Stimulated activated naive CD4-positive, alpha-beta T cell treated with Interleukin-2 at 50 U/mL for 16 hours (primary cell): ENCODE data around the gene TMEM252.

Source experiments
- DNase-seq: peaks from one replicate; lab custom pipeline; 2025; lab: John Stamatoyannopoulos, UW

Gene TMEM252

DNA sequence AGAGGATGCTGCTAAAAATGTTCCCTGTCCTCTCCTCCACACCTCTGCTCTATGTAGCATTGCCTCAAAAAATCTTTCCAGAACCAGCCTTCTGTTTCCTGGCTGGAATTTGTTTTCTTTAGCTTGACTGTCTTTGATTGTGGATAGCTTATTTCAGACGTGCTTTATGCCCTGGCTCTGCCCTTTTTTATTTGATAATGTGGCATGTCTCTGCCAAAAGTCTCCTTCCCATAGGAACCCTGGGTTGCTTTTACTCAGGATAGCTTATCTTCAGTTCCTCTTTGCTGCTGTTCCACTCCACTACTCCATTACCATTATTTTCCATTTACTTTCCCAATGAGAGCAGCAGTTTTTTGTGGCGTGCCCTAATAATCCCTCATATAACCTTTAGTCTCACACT lies 885 bp upstream of the TMEM252 start:
- no peak for DNase-seq

DNA sequence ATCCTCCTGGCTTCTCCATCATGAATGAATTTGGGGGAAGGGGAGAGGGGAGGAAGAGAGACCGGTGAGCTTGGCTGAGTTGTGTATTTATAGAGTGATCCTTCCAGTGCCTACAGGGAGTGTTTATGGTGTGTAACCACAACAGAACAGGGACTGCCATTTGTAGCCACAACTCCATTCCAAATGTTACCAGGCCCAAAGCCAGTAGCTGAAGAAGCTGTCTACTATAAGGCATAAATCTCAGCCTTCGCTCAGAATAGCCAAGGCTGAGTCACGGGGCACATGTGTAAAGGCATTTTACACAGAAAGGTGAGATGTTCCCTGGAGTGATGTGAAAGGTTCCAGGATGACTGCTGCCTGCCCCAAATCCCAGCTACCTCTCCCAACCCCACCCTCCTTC lies 2.5 kb downstream of the TMEM252 start:
- DNase-seq, result no peak

DNA sequence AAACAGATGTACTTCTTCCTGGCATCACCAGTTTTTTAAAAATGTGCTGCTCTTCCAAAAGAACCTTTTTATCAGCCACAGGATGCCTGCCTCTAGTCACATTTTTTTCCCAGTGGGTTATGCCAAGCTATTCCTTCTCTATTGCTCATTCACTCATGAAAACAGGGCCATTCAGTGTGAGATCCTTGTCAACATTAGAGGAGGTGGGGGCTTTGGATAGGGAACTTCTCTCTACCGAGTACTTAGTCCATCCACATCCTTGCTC lies 3.1 kb downstream of the TMEM252 start:
- DNase-seq, result no peak

DNA sequence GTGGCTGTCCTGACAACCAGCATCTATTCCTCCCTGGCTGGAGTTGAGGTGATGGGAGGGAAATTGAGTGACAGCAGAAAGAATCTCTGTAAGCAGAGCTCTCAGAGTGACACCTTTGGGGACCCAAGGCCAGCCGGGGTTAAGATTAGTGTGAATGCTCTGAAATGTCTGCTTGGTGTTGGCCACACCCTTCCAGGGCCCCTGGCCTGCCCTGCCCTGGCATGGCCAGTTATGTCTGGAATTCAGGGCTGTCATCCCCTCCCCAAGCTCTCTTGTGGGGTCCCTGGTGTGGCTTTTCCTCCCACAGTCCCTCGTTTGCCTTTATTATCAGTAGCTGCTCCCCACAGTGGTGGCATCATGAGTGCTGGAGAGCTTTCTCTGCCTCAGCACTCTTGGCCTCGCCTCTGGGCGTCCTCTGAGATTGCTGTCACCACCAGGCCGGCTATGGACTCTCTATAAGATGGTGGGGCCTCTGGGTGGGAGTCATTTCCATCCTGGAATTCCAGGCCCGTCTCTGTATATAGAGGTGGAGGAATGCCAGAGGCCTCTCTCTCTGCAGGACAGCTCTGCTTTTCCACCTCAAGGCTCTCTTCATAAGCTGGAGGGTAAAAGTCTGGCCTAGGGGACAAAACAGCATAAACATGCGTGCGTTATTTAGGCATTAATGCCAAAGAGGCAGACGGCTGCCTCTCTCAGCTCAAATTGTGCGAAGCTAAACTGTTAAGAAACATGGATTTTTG lies 3.6 kb downstream of the TMEM252 start:
- DNase-seq, result no peak

DNA sequence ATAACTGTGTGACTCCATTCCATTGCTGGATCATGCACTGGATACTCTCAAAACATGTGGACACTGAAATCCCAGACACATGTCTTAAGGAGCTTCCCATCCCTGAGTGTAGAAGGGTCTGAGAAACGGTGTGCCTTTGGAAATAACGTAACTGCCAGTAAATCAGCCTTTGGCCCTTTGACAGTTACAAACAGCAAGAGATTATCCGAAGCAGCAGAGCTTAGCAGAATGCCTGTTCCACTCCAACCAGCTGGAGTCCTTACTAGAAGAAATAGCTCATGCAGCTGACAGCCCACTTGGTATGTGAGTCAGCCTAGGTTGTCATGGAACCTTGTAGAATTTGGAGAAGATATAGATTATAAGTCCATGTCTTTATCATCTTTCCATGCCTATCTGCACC lies 7.0 kb downstream of the TMEM252 start:
- DNase-seq, result no peak

DNA sequence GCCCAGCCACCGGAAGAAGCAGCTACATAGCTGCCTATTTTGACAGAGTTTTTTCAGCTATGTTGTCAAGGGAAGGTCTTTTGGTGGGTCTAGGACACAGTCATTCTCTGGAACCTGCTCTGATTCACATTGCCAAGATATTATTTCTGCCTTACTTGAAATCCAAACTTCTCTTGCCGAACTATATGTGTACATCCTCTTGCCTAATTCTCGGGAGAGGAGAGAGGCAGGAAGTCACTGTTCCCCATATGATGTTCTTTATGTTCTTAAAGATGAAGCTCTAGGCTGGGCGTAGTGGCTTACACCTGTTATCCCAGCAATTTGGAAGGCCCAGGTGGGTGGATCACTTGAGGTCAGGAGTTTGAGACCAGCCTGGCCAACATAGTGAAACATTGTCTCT lies 8.6 kb downstream of the TMEM252 start:
- no peak for DNase-seq

DNA sequence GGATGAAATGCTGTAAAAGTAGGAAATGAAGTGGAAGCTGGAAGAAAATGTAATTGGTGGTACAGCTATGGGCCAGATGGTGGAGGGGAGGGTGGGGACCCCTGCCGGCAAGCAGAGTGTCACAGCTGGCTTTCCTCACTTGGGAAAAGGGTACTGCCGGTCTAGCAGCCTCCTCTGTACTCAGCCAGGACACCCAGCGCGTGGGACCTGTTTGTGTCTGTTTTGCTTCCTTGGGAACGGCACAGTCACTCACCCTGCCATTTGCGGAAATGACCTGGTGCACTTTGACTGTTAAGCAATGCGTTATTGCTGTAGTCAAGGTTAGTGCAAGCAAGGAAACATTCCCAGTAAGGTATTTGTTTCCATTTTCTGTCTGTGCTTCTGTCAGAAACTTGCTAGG lies 10.1 kb downstream of the TMEM252 start:
- no peak for DNase-seq

DNA sequence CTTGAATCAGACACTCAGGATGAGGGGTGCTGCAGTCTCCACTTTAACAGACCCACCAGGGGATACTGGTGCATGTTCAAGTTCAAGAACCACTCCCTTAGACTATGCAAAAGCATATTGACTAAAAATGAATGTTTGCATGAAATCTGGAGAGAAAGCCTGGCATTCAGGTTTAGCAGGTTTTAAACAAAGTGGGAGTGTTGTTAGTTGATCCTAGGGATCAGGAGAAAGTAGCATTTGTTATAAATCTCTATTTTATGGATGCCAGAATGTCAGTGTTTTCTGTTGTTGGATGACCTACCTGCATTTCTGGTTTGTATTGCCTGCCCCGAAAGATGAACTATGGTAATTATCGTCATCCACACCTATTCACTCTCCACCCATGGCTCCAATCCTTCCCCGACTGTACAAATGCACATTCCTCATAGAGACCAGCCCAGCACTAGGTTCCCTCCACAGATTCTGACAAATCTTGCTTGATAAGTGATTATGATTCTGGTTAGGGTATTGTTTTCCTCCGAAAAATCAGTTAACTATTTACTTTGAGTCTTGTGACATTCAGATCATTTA lies 17.2 kb downstream of the TMEM252 start:
- no peak for DNase-seq

DNA sequence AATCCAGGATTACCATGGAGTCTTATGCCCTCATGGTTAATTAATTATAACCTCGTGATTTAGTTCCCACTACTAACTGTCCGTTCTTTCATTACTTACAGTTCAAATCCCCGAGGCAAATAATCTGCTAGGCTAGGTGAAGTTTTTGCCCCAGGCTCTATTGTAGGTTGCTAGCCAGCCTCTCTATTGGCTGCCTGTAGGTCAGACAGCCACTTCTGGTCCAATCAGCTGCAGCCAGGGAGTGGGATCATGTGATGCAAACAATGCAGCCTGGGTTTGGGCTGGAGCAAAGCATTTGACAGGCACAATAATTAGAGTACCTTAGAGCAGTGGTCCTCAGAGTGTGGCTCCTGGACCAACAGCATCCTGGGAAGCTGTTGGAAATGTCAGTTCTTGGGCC lies 17.7 kb downstream of the TMEM252 start:
- no peak for DNase-seq

DNA sequence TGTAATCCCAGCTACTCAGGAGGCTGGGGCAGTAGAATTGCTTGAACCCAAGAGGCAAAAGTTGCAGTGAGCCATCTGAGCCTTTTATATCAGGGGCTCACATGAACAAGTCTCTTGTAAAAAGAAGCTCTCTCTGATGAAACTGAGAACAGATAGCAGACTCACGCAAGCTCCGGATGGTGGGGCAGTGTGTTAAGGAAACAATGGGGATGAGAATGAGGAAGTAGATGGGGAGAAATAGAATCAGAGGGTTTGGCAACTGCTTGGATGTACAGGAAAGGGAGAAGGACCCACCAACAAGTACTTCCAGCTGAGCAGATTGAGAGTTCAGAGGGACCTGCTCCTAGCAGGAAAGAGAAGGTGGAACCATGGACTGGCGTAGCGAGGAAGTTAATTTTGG lies 18.6 kb downstream of the TMEM252 start:
- DNase-seq, result no peak

DNA sequence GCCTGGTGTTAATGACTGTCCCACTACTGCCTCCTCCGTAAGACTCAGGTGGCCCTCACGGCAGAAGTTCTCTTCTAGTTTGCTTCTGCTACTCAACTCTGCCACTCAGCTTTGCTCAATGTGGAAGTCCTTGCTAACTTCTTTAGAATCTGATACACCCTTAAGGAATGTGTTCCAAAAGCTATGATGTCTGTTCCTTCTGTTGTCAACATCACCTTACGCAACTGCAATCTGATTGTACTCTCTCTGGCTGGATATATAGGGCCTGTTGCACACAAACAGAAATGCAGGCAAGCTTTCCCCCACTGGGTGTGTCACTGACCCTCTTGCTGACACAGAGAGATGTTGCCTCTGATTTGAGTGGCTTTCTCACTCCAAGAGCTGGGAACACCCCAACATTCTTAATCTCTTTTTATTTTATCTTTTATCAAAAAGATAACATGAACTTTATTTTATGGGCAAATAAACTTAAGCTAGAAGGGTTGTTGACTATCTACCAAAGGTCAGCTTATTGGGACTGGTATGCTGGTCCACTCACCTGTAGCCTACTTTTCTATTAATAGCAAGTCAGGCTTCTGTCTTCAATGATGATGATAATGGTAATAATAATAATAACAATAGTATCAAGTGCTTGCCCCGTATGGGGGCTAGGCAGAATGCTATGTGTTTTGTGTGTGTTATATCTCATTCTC lies 25.2 kb downstream of the TMEM252 start:
- DNase-seq, result no peak

DNA sequence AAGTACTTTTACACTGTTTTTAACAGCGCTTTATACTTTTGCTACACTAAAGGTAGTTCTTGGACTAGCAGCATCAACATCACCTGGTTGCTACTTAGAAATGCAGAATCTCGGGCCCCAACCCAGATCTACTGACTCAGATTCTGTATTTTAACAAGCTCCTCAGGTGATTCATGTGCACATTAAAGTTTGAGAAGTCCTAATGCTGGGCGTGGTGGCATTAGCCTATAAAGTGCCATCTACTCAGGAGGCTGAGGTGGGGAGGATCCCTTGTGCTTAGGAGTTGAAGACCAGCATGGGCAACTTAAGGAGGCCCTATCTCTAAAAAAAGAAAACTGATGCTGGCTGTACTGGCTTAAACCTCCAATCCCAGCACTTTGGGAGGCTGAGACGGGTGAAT lies 26.7 kb downstream of the TMEM252 start:
- no peak for DNase-seq

DNA sequence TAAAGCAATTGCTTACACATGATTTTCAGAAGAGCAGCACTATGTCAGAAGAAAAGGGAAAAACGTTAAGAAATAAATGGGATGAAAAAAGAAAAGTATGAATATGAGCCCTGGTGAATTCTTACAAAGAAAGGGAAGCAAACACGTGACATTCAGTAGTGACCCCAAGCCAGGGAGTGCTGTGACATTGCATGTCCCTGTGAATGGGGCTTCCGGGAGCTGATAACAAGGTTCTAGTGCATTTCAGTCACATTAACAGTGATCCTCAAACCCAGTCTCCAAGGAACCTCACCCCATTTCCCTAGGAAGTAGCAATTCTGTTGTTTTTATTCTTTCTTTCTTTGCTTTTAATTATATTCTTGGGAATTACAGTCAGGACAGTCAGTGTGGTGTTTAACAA lies 27.3 kb downstream of the TMEM252 start:
- no peak for DNase-seq

DNA sequence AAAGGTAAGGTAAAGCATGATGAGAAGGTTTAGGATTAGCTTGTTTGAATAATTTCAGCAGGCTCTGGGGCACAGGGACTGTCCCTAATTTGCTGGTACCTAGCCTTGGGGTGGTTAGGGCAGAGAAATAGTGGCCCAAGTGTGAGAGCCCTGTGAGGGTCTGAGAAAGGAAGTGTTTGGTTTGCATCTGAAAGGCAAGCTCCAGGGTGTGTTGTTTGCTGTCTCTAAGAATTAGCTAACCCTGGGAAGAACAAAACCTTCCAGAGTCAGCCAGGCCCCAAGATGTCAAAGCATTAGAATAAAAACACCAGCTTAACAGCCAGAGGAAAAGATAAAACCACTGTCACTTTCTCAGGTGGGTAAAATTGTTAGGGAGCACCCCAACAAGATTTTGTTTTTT lies 31.0 kb downstream of the TMEM252 start:
- no peak for DNase-seq

DNA sequence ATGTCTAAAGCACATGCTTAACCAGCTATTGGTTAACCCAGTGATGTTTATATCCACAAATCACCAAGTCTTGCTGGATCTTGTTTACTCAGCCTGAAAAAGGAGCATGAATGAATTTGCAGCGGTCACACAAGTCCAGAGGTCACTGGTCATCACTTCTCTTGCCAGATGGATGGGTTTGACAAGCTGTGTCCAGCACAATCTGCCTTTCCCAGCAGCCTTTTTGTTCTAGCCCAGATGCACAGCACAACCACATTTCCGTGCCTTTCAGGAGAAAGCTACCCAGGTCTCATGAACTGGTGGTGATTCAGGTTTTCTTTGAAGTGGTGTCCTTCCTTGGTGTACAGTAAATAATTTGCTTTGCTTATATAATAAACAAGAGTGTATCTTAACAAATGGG lies 32.1 kb downstream of the TMEM252 start:
- no peak for DNase-seq

DNA sequence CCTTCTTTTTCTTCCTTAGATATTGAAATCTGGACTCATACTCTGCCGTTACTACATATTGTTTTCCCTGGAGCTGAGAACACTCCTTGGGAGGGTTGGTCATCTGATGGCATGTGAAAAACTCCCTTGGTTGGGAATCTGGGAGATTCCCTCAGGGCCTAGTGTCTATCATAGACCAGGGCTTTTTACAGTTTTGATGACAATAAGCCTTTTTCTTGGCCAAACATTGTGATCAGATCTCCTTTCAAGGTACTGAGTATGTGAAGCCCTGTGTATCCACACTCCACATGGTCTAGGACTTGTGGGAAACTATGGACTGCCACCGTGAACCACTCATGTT lies 32.9 kb downstream of the TMEM252 start:
- no peak for DNase-seq

DNA sequence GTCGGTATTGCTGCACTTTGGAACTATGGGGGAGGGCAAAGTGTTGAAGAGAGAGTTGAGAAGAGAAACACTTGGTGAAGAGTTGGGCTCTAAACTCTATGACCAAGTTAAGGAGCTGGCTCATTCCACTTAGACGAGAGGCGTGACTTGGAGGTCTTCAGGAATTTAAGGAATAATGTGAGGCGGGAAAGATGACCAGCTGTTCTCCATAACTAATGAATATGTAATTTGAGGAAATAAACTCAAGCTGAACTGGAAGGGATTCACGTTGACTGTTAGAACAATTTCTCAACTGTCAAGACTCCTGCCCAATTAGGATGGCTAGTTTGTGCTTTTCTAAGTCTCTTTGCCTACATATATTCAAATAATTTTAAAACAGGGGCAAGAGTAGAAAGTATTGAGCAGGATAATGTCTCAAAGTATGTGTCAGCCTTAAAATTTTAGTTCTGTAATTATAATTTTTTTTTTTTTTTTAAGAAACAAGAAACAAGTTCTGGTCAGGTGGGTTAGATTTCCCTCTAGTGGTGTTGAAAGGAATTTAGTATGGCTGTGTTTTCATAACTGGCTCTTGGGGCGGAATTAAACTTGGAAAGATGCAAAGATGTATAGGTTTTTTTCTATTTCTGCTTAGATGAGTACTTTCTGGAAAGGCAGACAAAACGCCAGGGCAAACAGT lies 33.4 kb downstream of the TMEM252 start:
- DNase-seq, result no peak

DNA sequence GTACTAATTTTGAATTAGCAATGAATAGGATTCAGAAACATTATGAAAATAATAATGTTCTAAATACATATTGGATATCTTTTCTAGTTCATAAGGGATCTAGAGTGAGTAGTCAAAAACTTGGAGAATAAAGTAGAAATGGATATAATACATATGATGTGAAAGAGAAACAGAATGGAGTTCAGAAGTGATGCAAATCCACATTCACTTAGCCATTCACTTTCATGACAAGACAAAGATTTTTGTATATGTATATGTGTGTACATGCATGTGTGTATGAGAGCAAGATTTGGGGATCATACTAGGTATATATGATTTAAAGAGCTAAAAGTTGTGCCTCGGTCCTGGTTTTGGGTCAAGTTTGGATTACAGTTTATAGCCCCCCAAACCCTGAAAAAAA lies 34.1 kb downstream of the TMEM252 start:
- no peak for DNase-seq

DNA sequence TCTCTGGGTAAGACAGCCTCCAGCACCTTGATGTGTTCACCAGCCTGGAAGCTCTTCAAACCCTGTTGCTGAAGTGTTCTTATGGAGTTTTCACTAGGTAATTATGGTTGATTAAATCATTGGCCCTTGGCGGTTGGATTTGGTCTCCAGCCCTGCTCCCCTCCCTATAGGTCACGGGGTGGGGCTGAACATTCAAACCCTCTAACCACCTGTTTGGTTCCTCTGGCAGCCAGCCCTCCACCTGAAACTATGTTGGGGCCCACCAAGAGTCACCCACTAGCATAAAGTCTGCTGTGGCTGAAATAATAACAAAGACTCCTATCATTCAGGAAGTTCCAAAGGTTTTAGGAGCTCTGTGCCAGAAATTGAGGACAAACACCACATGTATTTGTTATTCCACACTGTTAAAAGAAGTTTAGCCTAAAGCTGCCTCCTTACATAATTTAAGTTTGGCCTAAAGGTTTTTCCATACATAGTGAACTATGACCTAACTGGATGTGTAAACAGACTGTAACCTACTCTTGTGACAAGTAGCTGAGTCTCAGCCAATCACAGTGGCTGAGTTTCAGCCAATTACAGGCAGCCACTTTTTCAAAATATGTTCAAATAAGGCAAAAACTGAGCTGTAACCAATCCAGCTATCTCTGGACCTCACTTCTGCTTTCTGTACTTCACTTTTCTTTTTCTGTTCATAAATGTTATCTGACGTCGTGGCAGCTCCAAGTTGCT lies 34.8 kb downstream of the TMEM252 start:
- no peak for DNase-seq

DNA sequence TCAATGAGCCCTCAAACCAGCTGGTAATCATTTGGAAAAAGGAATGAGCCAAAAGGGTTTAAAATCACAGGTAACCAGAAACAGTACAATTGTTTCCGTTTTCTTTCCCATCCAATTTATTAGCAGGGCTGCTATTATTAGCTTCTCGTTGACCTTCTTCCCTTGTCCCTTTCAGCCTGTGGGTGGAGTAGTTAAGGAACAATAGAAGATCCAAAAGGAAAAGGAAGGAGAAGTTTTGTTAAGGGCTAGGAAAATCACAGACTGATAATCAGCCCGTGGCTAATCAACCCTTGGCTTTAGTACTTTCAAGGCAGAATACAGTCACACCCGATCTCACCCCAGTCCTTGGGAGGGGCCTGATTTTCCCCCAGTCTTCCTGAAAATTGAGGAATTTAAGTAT lies 38.4 kb downstream of the TMEM252 start:
- DNase-seq, result no peak

DNA sequence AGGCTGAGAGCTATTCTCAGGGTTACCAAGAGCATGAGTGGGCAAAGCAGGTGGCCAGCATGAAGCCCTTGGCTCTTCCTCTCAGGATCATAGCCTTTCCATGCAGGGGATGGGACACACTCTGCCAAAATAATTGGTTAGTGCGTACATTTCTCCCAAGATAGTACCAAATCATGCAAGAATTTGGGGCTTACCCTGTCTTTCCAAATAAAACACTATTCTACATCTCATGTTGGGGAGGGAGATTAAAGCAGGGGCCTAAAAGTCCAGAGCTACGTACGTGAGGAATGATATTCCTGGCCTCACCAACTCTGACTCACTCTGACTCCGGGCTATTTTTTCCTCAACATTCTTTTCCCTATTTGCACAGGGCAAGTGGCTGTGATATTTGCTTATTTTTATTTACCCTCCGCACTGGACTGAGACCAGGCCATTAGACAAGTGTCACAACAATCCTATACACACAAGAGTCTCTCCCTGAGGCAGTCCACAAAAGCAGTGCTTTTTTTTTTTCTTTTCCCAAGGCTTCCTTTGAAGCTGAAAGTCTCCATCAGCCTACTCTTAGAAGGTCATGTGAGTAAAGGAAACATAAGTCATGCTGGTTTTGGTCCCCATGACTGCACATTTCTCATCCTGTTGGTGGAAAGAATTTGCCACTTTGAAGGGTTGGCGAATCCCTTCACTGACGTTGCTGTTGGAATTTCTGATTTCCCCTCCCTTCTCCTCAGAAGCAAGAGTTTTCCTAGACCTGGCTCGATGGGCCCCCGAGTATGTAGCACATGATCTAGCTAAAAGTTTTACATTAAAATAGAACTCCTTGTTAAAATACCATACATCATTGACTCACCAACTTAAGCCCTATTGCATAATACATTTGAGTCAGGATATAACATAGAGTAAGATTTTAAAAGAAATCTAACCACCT lies 40.0 kb downstream of the TMEM252 start:
- DNase-seq, result no peak

DNA sequence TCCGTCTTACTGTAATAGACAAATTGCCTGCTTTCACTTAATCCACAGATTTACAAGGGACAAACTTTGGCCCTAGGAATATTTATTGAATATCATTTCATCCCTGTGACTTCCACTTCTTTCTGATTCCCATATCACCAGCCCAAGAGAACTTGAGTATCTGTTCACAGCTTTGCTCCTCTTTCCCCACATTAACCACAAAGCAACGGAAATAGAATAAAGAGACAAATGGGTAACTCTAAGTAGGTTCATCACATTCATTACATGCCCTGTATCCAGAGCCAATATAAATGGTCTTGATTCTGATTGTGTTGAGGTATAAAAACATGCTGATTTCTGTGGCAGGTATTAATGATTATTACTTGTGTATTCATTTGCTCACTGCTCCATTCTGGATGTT lies 41.9 kb downstream of the TMEM252 start:
- no peak for DNase-seq
